Breast epithelium (tissue), 4 donors: ENCODE data around the gene MFN2. TPM values are rescaled to one million over a fixed set of nuclear protein-coding genes. Genes with fewer than 3 reads are reported as not detected.

ENCODE experiments used
- DNase-seq, 2 donors: peaks; one replicate each; pipeline ENCODE4 v3.0.0-alpha.2; 2019; ENCODE audit warnings: low spot score in 2 of 2
- H3K27ac ChIP-seq, 2 donors: fragments of 200-600 bp; sonication (generic) in 1 of 2; one replicate each; pipeline ENCODE4 v1.5.1; 2016 to 2019; ENCODE audit warnings: mild to moderate bottlenecking in 1 of 2
- H3K27me3 ChIP-seq, 2 donors: fragments of 200-600 bp; sonication (generic) in 1 of 2; one replicate each; pipeline versions ENCODE4 v1.5.1 to v1.6.0; 2017 to 2019; ENCODE audit warnings: control low read depth in 1 of 2, mild to moderate bottlenecking in 1 of 2
- H3K36me3 ChIP-seq: fragments of 200-600 bp; one replicate; pipeline ENCODE4 v1.5.1; 2019
- H3K4me1 ChIP-seq, 2 donors: fragments of 200-600 bp; sonication (generic); one replicate each; pipeline ENCODE4 v1.5.1; 2016 to 2019; ENCODE audit warnings: control low read depth in 1 of 2
- H3K4me3 ChIP-seq, 3 donors: fragments of 200-600 bp; sonication (generic); 1 replicate in 2 of 3; 2 replicates in 1 of 3; pipeline ENCODE4 v1.5.1; 2016 to 2019; ENCODE audit warnings: mild to moderate bottlenecking in 3 of 3, moderate library complexity in 2 of 3
- H3K9me3 ChIP-seq, 2 donors: fragments of 200-600 bp; sonication (generic) in 1 of 2; one replicate each; pipeline ENCODE4 v1.5.1; 2016 to 2019; ENCODE audit warnings: control low read depth in 1 of 2
- CTCF ChIP-seq, 3 donors: fragments of 450-650 bp; IDR thresholded peaks; one replicate each; pipeline ENCODE4 v1.5.1; 2016 to 2017; ENCODE audit warnings: antibody characterized with exemption in 3 of 3, mild to moderate bottlenecking in 3 of 3, moderate library complexity in 3 of 3
- POLR2A ChIP-seq: fragments of 450-650 bp; IDR thresholded peaks from one replicate; pipeline ENCODE4 v1.6.1; 2016; ENCODE audit warnings: antibody characterized with exemption, mild to moderate bottlenecking, moderate library complexity
- POLR2AphosphoS5 ChIP-seq, 3 donors: sonication (generic); formaldehyde crosslinking; IDR thresholded peaks; one replicate each; pipeline ENCODE4 v1.6.1; 2017; ENCODE audit warnings: antibody characterized with exemption in 3 of 3
- intact Hi-C: fragments of 100-400 bp; cut with DNase I; formaldehyde crosslinking; loops from one replicate; pipeline ENCODE4 v1.15.1; 2023; ENCODE audit warnings: low total_unique reads
- total RNA-seq, 3 donors: library from RNA; depleted of rRNA; stranded (reverse); fragments of >200 nt; gene quantifications; one replicate each; pipeline ENCODE4 v1.1.0, GENCODE V29; 2016

Gene MFN2
- total RNA-seq, 3 donors from 2014 or later, result 51.4 to 64.9 (median 62.1) TPM

GRCh38 chr1:12022036-12022435 is 41.8 kb downstream of the MFN2 start:
- Histone ChIP-seq H3K27ac (no peak overlapping the region), H3K36me3 (no peaks in the 10 kb centered on the region), H3K9me3 (no peaks in the 10 kb centered on the region), H3K27me3 (no peaks in the 10 kb centered on the region), H3K4me1 (no peaks in the 10 kb centered on the region), H3K4me3 (no peak overlapping the region)
- intact Hi-C loops, result no loop called here
- no peak for TF ChIP-seq CTCF (IDR thresholded peaks at IDR 0.05)
- TF ChIP-seq POLR2A, result no peak
- no peak for TF ChIP-seq POLR2AphosphoS5 (IDR thresholded peaks at IDR 0.05)
- no peak for DNase-seq

GRCh38 chr1:12026586-12026985 is 46.3 kb downstream of the MFN2 start:
- TF ChIP-seq POLR2A, result no peak
- TF ChIP-seq CTCF (IDR thresholded peaks at IDR 0.05), result no peak
- TF ChIP-seq POLR2AphosphoS5 (IDR thresholded peaks at IDR 0.05), result no peak
- no peaks in the 10 kb centered on the region for H3K9me3 ChIP-seq
- intact Hi-C loops, result no loop called here
- no peaks in the 10 kb centered on the region for H3K27me3 ChIP-seq
- H3K4me1 ChIP-seq, result no peaks in the 10 kb centered on the region
- no peak overlapping the region for H3K4me3 ChIP-seq
- DNase-seq, result no peak
- no peaks in the 10 kb centered on the region for H3K36me3 ChIP-seq
- no peak overlapping the region for H3K27ac ChIP-seq

GRCh38 chr1:12028248-12028647 is 48.0 kb downstream of the MFN2 start:
- Histone ChIP-seq H3K9me3 (no peaks in the 10 kb centered on the region), H3K27me3 (no peaks in the 10 kb centered on the region), H3K4me3 (no peak overlapping the region), H3K27ac (no peak overlapping the region), H3K4me1 (no peaks in the 10 kb centered on the region), H3K36me3 (no peaks in the 10 kb centered on the region)
- no peak for DNase-seq
- intact Hi-C loops, result no loop called here
- TF ChIP-seq POLR2AphosphoS5 (IDR thresholded peaks at IDR 0.05) (no peak), POLR2A (no peak), CTCF (IDR thresholded peaks at IDR 0.05) (no peak)

- Histone ChIP-seq H3K4me1 (no peaks in the 10 kb centered on the region), H3K4me3 (no peak overlapping the region), H3K36me3 (no peaks in the 10 kb centered on the region), H3K27ac (no peak overlapping the region), H3K27me3 (no peaks in the 10 kb centered on the region), H3K9me3 (no peaks in the 10 kb centered on the region)
- TF ChIP-seq POLR2AphosphoS5 (IDR thresholded peaks at IDR 0.05), result no peak
- TF ChIP-seq POLR2A, result no peak
- no peak for TF ChIP-seq CTCF (IDR thresholded peaks at IDR 0.05)
- no peak for DNase-seq
- intact Hi-C loops, result no loop called here
Observed at GRCh38 chr1:12028957-12029511, 48.8 kb downstream of the MFN2 start.

- no peak for DNase-seq
- H3K9me3 ChIP-seq, result no peaks in the 10 kb centered on the region
- H3K4me1 ChIP-seq, result no peaks in the 10 kb centered on the region
- H3K27ac ChIP-seq, result no peak overlapping the region
- no peak for TF ChIP-seq POLR2A
- no peak for TF ChIP-seq POLR2AphosphoS5 (IDR thresholded peaks at IDR 0.05)
- no peak for TF ChIP-seq CTCF (IDR thresholded peaks at IDR 0.05)
- no peaks in the 10 kb centered on the region for H3K27me3 ChIP-seq
- no peak overlapping the region for H3K4me3 ChIP-seq
- no peaks in the 10 kb centered on the region for H3K36me3 ChIP-seq
- intact Hi-C loops, result no loop called here
Observed at GRCh38 chr1:12029720-12030339, 49.6 kb downstream of the MFN2 start.
